ENCODE data around the gene SLC26A6. TPM values are rescaled to one million over a fixed set of nuclear protein-coding genes. Genes with fewer than 3 reads are reported as not detected.

SLC26A6 gene
- polyA plus RNA-seq, 1 experiment: 23.1 TPM

GRCh38 chr3:48650723-48651122 lies 15.5 kb upstream of the SLC26A6 start:
- POLR2A ChIA-PET: no interaction called here
- no peaks in the 10 kb centered on the region; the same call in 1 of the 2 replicates for H3K9me3 ChIP-seq (ENCODE audit: control insufficient read depth, insufficient read depth, low read length)
- H3K27me3 ChIP-seq (ENCODE audit: control insufficient read depth, insufficient read depth, low read length): no peaks in the 10 kb centered on the region
- H3K27ac ChIP-seq (ENCODE audit: low read depth, low read length): no peak overlapping the region
- no peak for TF ChIP-seq CTCF (IDR thresholded peaks at IDR 0.05; ENCODE audit: low read depth, low read length)
- CTCF ChIA-PET: no interaction called here
- no peak for DNase-seq (ENCODE audit: low read depth, low spot score)
- no peak overlapping the region for H3K4me3 ChIP-seq (ENCODE audit: low read depth, low read length)

- DNase-seq (ENCODE audit: low read depth, low spot score): no peak
- Histone ChIP-seq H3K27ac (ENCODE audit: low read depth, low read length) (no peak overlapping the region), H3K9me3 (ENCODE audit: control insufficient read depth, insufficient read depth, low read length) (no peaks in the 10 kb centered on the region; the same call in 1 of the 2 replicates), H3K4me3 (ENCODE audit: low read depth, low read length) (no peak overlapping the region), H3K27me3 (ENCODE audit: control insufficient read depth, insufficient read depth, low read length) (peaks cover 3% of the 10 kb centered on the region)
- ChIA-PET CTCF (no interaction called here), POLR2A (no interaction called here)
- TF ChIP-seq CTCF (IDR thresholded peaks at IDR 0.05; ENCODE audit: low read depth, low read length): no peak
Observed at GRCh38 chr3:48648188-48648850, 13.1 kb upstream of the SLC26A6 start.

- Histone ChIP-seq H3K27ac (ENCODE audit: low read depth, low read length) (no peak overlapping the region), H3K9me3 (ENCODE audit: control insufficient read depth, insufficient read depth, low read length) (no peaks in the 10 kb centered on the region; the same call in 1 of the 2 replicates), H3K27me3 (ENCODE audit: control insufficient read depth, insufficient read depth, low read length) (peaks cover 3% of the 10 kb centered on the region), H3K4me3 (ENCODE audit: low read depth, low read length) (no peak overlapping the region)
- POLR2A ChIA-PET: no interaction called here
- TF ChIP-seq CTCF (IDR thresholded peaks at IDR 0.05; ENCODE audit: low read depth, low read length): no peak
- DNase-seq (ENCODE audit: low read depth, low spot score): no peak
- CTCF ChIA-PET: no interaction called here
Observed at GRCh38 chr3:48647714-48648113, 12.5 kb upstream of the SLC26A6 start.

- CTCF ChIA-PET: interaction anchor here (0.6 to 1.7 kb wide), 2 partner anchors 9 to 27 kb away, joined by 3 to 8 read pairs; partner anchors contain the start of gene SLC26A6
Observed at GRCh38 chr3:48644898-48645760, 9.9 kb upstream of the SLC26A6 start.

More at GRCh38 chr3:48644898-48645760, 9.9 kb upstream of the SLC26A6 start:
- H3K4me3 ChIP-seq (ENCODE audit: low read depth, low read length): no peak overlapping the region
- TF ChIP-seq CTCF (IDR thresholded peaks at IDR 0.05; ENCODE audit: low read depth, low read length): no peak
- POLR2A ChIA-PET: no interaction called here
- no peak overlapping the region for H3K27ac ChIP-seq (ENCODE audit: low read depth, low read length)
- no peaks in the 10 kb centered on the region for H3K9me3 ChIP-seq (ENCODE audit: control insufficient read depth, insufficient read depth, low read length)
- H3K27me3 ChIP-seq (ENCODE audit: control insufficient read depth, insufficient read depth, low read length): peaks cover 7% of the 10 kb centered on the region
- no peak for DNase-seq (ENCODE audit: low read depth, low spot score)
